SU-DHL-6 (cell line): ENCODE data around the gene URI1.

Experiments used
- H2AFZ ChIP-seq: fragments of 200-600 bp; sonication (generic); 2 replicates; pipeline ENCODE4 v1.6.1; 2014; ENCODE audit warnings: low read depth, mild to moderate bottlenecking, moderate library complexity, mixed read lengths, antibody characterized with exemption, low read length; ENCODE audit not compliant: severe bottlenecking
- H3F3A ChIP-seq: fragments of 200-600 bp; shearing (Covaris generic); 2 replicates; pipeline ENCODE4 v1.6.0; 2016; ENCODE audit warnings: antibody characterized with exemption, mild to moderate bottlenecking; ENCODE audit not compliant: insufficient read depth
- H3K27ac ChIP-seq: fragments of 200-600 bp; sonication (generic); 2 replicates; pipeline ENCODE4 v1.5.1; 2016; ENCODE audit warnings: low read depth, mild to moderate bottlenecking, low read length, moderate library complexity, mixed read lengths
- H3K27me3 ChIP-seq: fragments of 200-600 bp; sonication (generic), shearing (Covaris generic); 2 replicates; pipeline ENCODE4 v1.6.0; 2014; ENCODE audit warnings: mild to moderate bottlenecking, low read length
- H3K36me3 ChIP-seq: fragments of 200-600 bp; sonication (generic); 2 replicates; pipeline ENCODE4 v1.6.1; 2014; ENCODE audit warnings: mild to moderate bottlenecking, low read length, mixed read lengths
- H3K4me2 ChIP-seq: fragments of 300-600, 200-600 bp; shearing (Covaris generic), sonication (generic); 2 replicates; pipeline ENCODE4 v1.6.0; 2014; ENCODE audit warnings: low read length, low read depth, mild to moderate bottlenecking; ENCODE audit not compliant: poor library complexity, severe bottlenecking
- H3K4me3 ChIP-seq: fragments of 200-600 bp; sonication (generic); 2 replicates; pipeline ENCODE4 v1.5.1; 2014; ENCODE audit warnings: antibody characterized with exemption, low read length, mild to moderate bottlenecking, mixed read lengths; ENCODE audit not compliant: insufficient read depth, poor library complexity, severe bottlenecking
- H3K79me2 ChIP-seq: fragments of 200-600 bp; sonication (generic); 2 replicates; pipeline ENCODE4 v1.6.1; 2014; ENCODE audit warnings: mild to moderate bottlenecking, low read length, moderate library complexity; ENCODE audit not compliant: insufficient read depth
- H3K9ac ChIP-seq: fragments of 200-600 bp; sonication (generic); 2 replicates; pipeline ENCODE4 v1.7.0; 2014; ENCODE audit warnings: mild to moderate bottlenecking, low read length
- H3K9me2 ChIP-seq: fragments of 200-600 bp; sonication (generic); replicated peaks from 2 replicates; pipeline ENCODE4 v1.6.1; 2014; ENCODE audit warnings: low read length; ENCODE audit not compliant: insufficient read depth
- H3K9me3 ChIP-seq: fragments of 200-600 bp; sonication (generic); 2 replicates; pipeline ENCODE4 v1.6.1; 2014; ENCODE audit warnings: low read length, mixed read lengths; ENCODE audit not compliant: insufficient read depth
- H4K20me1 ChIP-seq: fragments of 200-600 bp; sonication (generic); 2 replicates; pipeline ENCODE4 v1.6.1; 2014; ENCODE audit warnings: low read depth, mild to moderate bottlenecking, antibody characterized with exemption, low read length, moderate library complexity, mixed read lengths
- CTCF ChIP-seq: fragments of 200-600 bp; sonication (generic); IDR thresholded peaks from one replicate; pipeline ENCODE4 v1.5.1; 2017; ENCODE audit warnings: antibody characterized with exemption, mild to moderate bottlenecking, low read length, moderate library complexity; ENCODE audit not compliant: insufficient read depth, poor library complexity, severe bottlenecking
- EZH2phosphoT487 ChIP-seq: fragments of 200-600 bp; sonication (generic), shearing (Covaris generic); conservative IDR thresholded peaks from 2 replicates; pipeline ENCODE4 v1.6.1; 2018; ENCODE audit warnings: mild to moderate bottlenecking, antibody characterized with exemption, low read length, moderate library complexity, mixed read lengths

URI1 gene

GRCh38 chr19:29897466-29897865 lies 44.6 kb upstream of the URI1 start:
- Histone ChIP-seq H3K36me3 (no peaks in the 10 kb centered on the region), H3K9me3 (no peaks in the 10 kb centered on the region), H3F3A (no peaks in the 10 kb centered on the region), H3K79me2 (no peaks in the 10 kb centered on the region), H3K4me2 (no peak overlapping the region), H4K20me1 (no peaks in the 10 kb centered on the region), H3K9ac (no peak overlapping the region), H3K9me2 (no peaks in the 10 kb centered on the region), H3K27ac (no peak overlapping the region), H3K27me3 (no peaks in the 10 kb centered on the region), H3K4me3 (no peak overlapping the region), H2AFZ (no peak overlapping the region)
- TF ChIP-seq EZH2phosphoT487 (no peak), CTCF (no peak)

DNA sequence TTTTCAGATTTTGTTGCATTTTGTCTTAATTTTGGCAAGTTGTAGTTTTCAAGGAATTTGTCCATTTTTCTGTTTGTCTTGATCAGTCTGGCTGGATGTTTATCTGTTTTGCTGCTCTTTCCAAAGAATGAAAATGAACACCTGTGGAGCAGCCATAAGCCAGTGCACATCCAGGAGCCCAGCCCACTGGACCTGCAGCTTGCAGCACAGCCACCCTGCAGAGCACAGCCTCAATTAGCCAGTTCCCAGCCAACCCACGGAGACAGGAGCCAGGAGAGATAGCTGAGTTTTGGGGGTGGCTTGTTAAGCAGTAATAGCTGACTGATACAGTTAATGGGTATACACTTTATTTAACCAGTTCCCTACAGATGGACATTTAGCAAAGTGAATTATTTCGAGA lies 38.0 kb upstream of the URI1 start:
- no peaks in the 10 kb centered on the region for H3K9me3 ChIP-seq

DNA sequence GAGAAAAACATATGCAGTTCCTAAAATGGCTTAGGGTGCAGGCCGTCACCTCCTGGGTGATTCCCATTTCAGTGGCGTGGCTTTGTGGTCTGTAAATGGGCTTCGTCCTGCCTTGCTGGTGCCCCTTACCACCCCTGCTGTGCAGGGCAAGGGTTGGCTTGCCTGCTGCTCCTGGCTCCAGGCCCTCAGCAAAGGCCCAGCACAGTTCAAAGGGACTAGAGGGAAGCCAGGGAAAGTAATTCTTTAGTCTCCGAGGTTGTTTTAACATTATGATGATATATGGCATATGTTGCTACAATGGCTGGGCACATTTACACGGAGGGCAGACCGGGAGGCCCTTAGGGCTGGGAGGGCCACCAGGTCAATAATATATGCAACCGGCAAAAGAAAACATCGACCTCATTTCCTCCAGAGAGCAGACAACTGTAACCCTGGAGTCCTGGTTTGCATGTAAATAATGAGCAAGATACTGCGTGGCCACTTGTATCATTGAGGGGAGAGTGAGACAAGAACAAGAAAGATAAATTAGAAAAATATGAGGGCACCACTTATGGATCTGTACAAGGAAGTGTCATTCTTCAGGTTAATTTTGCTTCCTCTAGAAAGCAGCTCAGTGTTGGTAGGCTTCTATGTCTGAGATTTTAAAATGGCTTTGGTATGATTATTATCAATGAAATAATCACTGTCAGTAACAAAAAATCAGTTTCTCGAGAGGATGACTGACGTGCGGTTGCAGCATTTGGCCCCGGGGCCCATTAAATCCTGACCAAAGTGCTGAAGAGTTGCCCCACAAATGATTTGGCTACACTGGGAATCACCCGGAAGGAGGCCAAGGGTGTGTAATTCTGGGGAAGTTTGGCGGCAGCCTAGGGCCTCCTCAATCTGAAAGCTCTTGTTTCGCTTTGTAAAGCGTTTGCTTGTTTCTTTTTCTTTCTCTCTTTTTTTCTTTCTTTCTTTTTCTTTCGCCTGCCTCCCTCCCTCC lies 32.8 kb upstream of the URI1 start:
- no peak overlapping the region for H2AFZ ChIP-seq
- H3K27ac ChIP-seq, result no peak overlapping the region
- no peaks in the 10 kb centered on the region for H3K36me3 ChIP-seq
- TF ChIP-seq CTCF (no peak), EZH2phosphoT487 (no peak)
- no peaks in the 10 kb centered on the region for H3K79me2 ChIP-seq
- H3K9ac ChIP-seq, result no peak overlapping the region
- no peaks in the 10 kb centered on the region for H3F3A ChIP-seq
- H4K20me1 ChIP-seq, result no peaks in the 10 kb centered on the region
- H3K9me2 ChIP-seq, result no peaks in the 10 kb centered on the region
- H3K4me2 ChIP-seq, result no peak overlapping the region
- H3K9me3 ChIP-seq, result no peaks in the 10 kb centered on the region
- H3K27me3 ChIP-seq, result no peaks in the 10 kb centered on the region
- H3K4me3 ChIP-seq, result no peak overlapping the region

More for the DNA sequence above, 38.0 kb upstream of the URI1 start:
- TF ChIP-seq EZH2phosphoT487 (no peak), CTCF (no peak)
- Histone ChIP-seq H2AFZ (no peak overlapping the region), H3K4me3 (no peak overlapping the region), H3K27me3 (no peaks in the 10 kb centered on the region), H3K9me2 (0 out of 2 replicates have a peak, but pooled peaks cover 3% of the 10 kb centered on the region), H3F3A (no peaks in the 10 kb centered on the region), H4K20me1 (no peaks in the 10 kb centered on the region), H3K36me3 (no peaks in the 10 kb centered on the region), H3K4me2 (no peak overlapping the region), H3K9ac (no peak overlapping the region), H3K27ac (no peak overlapping the region), H3K79me2 (no peaks in the 10 kb centered on the region)
